ENCODE results near the gene SNCAIP.
"Not testable (repeated sequence)": the region's sequence is repeated elsewhere in the genome, so short reads cannot be mapped to it uniquely, and the experiment has no call there.

The SNCAIP gene

DNA sequence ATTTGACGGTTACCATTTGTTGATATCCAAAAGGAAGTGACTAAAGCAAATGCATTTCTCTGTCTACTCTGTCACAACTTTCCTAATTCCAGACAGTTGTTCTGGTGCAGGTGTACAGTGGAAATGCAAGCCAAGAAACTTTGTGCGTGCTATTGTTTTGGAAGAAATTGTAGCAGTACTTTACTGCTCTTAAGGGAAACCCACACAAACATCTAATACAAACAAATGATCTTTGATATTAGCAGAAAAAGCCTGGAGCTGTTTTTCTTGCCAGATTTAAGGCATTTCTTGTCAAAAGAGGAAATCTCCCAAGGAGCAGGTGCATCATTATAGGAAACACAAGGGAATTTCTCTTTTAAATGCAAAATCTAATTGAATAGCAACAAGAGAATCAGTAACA is 2.0 kb downstream of the SNCAIP start:
- DNase-seq (ENCODE audit: low read depth in 1 of 2, low spot score in 1 of 2), result no peak

DNA sequence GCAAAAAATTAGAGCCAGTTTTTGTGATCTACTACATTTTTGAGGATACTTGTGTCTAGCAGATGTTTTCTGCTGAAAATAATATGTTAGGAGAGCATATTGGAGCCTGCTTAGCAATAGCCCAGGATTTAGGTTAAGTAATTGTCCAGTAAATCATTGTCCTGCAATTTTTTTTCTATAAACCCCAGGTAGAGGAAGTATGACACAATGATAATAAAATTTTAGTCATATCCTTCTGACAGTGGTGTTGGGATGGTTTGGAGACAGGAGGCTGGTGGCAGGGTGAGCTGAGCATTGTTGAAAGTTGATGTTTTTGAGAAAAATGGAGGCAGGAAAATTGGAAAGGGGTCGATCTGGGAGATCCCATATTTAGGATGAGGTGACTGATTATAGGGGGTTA is 3.5 kb downstream of the SNCAIP start:
- no peak for DNase-seq (ENCODE audit: low read depth in 1 of 2, low spot score in 1 of 2)

- no peak for DNase-seq (ENCODE audit: low read depth in 1 of 2, low spot score in 1 of 2)
Measured at GRCh38 chr5:122316656-122317055, 4.6 kb downstream of the SNCAIP start.

- DNase-seq (ENCODE audit: low read depth in 1 of 2, low spot score in 1 of 2), result no peak
Measured at GRCh38 chr5:122319897-122320296, 7.9 kb downstream of the SNCAIP start.

GRCh38 chr5:122321921-122322320 is 9.9 kb downstream of the SNCAIP start:
- no peak for DNase-seq (ENCODE audit: low read depth in 1 of 2, low spot score in 1 of 2)

- no peak for DNase-seq (ENCODE audit: low read depth in 1 of 2, low spot score in 1 of 2)
Measured at GRCh38 chr5:122322801-122323548, 10.9 kb downstream of the SNCAIP start.

- no peak for DNase-seq (ENCODE audit: low read depth in 1 of 2, low spot score in 1 of 2)
Measured at GRCh38 chr5:122323738-122324137, 11.7 kb downstream of the SNCAIP start.

GRCh38 chr5:122327110-122327509 is 15.1 kb downstream of the SNCAIP start:
- DNase-seq (ENCODE audit: low read depth in 1 of 2, low spot score in 1 of 2), result no peak

DNA sequence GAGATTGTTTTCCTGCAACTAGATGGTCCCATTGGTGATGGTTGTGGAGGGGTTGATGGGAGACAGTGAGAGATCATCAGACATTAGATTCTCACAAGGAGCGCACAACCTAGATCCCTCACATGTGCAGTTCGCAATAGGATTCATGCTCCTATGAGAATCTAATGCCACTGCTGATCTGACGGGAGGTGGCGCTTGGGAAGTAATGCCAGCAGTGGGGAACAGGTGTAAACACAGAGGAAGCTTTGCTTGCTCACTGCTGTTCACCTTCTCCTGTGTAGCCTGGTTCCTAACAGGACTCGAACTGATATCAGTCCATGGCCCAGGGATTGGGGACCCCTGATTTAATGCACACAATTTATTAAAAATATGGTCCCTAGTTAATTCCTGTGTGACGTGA is 18.8 kb downstream of the SNCAIP start:
- DNase-seq (ENCODE audit: low read depth in 1 of 2, low spot score in 1 of 2), result no peak

DNA sequence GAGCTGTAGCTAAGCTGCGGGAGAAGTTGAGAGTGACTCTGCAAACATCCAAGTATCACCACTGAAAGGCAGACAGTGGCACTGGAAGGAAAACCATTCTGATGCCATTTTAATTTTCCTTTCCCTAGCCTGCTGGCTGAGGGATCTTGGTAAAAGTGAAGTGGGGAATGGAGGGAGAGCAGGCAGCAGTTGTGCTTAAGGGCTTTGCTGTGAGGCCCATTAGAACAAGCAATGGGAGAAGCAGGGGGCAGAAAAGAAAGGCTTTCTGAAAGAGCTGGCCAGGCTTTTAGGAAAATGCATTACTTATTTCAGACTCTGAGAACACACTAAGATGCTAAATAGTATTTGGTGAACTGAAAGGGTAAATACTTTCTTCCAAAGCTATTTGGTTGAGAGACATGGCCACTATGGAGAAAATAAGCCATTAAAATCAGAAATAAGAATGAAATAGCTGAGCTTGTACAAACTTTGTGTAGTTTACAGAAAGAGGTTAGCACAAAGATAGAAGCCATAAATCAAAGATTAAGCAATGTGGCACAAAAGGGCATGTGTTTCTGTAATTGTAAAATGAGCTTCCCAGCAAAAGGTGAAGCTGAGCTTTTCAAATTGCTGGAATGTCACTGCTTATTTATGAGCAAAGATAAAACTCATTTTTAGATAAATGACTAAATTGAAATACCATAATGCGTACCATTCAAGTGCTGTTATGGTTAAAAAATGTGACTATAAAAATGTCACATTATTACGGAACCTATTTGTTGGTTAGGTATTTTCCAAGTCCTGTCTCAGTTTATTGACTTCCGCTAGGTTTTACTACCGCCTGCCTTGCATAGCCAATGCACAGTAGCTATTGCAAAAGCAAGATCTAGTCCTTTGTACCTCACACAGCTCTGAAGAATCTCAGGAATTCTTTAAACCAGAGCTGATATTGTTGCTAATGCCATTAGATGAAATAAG is 20.8 kb downstream of the SNCAIP start:
- no peak for DNase-seq (ENCODE audit: low read depth in 1 of 2, low spot score in 1 of 2)

DNA sequence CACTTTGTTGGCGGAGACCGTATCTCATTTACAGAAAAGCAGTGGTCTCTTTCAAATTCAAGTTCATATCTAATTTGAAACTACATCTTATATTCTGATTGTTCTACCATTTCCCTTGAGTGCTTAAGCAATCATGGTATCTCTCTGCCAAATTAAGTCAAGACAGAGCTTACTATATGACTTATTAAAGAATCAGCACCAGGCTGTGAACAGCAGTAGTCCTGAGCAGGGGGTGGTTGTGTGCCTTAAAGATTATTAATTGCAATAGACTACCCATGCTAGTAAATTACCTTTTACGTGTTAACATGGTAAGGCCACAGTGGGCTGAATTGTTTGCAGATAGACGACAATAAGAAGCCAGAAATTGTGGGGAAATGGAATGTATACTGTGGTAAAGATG is 21.5 kb downstream of the SNCAIP start:
- no peak for DNase-seq (ENCODE audit: low read depth in 1 of 2, low spot score in 1 of 2)

DNA sequence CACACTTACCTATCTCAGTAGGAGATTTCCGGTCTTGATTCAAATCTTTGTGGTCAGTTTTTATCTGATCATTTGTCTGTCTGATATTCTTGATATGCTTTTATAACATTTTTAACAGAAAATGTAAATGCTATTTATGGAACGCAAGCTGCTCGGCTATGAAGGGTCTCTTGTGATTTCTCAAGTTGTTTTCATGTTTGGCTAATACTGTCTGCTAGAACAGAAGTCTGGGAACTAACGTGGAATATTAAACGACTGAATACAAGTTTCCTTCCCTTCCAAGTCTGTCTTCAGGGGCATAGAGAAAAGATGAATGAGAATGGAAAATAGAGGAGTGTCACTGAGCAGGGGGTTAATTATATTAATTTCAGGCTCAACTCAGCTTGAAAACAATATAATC is 27.6 kb downstream of the SNCAIP start:
- no peak for DNase-seq (ENCODE audit: low read depth in 1 of 2, low spot score in 1 of 2)

GRCh38 chr5:122341087-122341486 is 29.1 kb downstream of the SNCAIP start:
- DNase-seq (ENCODE audit: low read depth in 1 of 2, low spot score in 1 of 2), result no peak

DNA sequence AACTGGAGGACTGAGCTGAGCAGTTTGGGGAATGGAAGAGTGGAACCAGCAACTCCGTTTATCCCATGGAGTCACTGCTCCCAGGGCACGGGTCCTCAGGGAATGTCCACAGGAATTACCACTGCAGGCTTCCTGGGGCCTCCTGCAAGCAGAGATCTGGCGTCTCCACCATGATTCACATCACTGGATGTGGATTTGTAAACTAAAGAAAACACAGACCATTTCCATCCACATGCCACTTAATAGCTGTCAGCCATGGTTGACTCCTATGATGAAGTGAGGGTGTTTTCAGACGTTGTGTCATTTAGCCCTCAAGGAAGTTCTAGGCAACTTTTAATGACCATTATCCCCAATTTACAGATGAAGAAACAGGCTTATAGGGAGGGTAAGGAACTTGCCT is 30.2 kb downstream of the SNCAIP start:
- no peak for DNase-seq (ENCODE audit: low read depth in 1 of 2, low spot score in 1 of 2)

DNA sequence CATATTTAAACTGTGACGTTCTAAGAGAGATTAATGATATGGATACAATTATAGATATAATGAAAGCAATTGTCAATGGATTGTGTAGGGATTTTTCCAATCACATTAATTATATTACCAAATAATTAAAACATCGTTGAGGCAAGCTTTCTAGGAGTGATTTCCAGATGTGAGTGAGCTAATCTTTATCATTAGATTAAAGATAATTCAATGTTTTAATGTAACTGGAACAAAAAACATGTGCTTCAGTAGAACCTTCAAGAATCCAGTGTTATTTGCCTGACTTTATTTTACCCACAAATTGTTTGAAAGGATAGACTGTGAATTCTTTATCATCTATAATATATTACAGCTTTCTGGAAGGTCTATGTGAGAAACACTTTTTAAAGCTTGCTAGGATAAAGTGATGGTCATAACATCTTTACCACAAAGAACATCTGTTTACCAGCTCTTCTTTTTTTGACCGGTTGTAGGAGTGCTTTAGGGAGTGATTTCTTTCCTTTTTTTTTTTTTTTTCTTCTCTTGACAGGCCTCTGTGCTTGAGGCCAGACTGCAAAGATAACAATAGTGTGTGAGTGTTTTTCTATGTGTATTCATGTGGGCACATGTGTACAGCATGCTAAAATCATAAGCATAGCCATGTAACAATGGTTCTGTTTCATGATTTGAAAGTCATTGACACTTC is 35.0 kb downstream of the SNCAIP start:
- DNase-seq (ENCODE audit: low read depth in 1 of 2, low spot score in 1 of 2), result no peak

DNA sequence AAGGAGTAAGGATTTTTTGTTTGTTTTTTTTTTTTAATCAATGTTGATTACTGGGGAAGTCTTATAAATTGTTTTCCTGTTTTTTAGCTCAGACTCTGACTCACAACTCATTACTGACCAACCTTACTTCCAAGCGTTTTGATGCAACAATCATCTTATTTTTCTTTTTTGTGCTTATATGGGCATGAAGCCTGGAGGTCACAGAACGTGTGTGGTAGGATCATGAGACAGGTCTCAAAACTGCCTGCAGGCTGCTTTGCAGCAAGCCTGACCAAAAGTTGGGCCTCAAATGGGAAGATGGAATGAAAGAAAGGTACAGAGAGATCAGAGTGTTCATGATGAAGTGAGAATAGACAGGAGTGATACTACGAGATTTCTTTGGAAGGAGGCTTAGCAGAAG is 38.5 kb downstream of the SNCAIP start:
- no peak for DNase-seq (ENCODE audit: low read depth in 1 of 2, low spot score in 1 of 2)

GRCh38 chr5:122351416-122352157 is 39.5 kb downstream of the SNCAIP start:
- DNase-seq (ENCODE audit: low read depth in 1 of 2, low spot score in 1 of 2), result no peak

- DNase-seq (ENCODE audit: low read depth in 1 of 2, low spot score in 1 of 2), result no peak
Measured at GRCh38 chr5:122352331-122352730, 40.3 kb downstream of the SNCAIP start.

DNA sequence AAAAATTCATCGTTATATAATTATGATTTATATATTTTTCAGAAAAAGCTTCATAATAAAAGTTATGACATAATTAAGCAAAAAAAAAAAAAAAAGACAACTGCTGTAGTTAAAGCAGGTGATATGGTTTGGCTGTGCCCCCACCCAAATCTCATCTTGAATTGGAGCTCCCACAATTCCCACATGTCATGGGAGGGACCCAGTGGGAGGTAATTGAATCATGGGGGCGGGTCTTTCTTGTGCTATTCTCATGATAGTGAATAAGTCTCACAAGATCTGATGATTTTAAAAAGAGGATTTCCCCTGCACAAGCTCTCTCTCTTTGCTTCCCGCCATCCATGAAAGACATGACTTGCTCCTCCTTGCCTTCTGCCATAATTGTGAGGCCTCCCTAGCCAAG is 41.3 kb downstream of the SNCAIP start:
- DNase-seq (ENCODE audit: low read depth in 1 of 2, low spot score in 1 of 2), result not testable (repeated sequence)

GRCh38 chr5:122354293-122354692 is 42.3 kb downstream of the SNCAIP start:
- no peak for DNase-seq (ENCODE audit: low read depth in 1 of 2, low spot score in 1 of 2)

DNA sequence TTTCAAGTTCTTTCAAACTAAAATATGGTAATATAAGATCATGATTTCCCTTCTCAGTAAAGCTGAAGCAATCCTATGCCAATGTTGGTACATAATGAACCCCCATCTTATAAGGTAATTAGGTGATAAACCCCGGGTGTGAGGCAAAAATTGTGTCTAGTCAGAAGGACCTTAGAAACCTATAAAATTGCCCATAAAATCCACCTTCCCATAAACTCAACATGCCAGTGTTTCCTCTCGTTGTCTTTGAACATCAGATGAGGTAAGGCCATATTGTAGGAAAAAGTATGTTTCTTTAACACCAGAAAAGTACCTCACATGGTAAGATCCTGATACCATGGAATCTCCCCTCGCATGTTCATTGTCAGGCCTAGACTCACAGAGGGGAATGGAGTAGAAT is 43.3 kb downstream of the SNCAIP start:
- DNase-seq (ENCODE audit: low read depth in 1 of 2, low spot score in 1 of 2), result no peak

Measured in activated CD4-positive, alpha-beta T cell treated with anti-CD3 and anti-CD28 coated beads, Interleukin-2, amount 50 U/mL, for 24 hours (primary cell).